GM19099 (cell line): ENCODE results near the gene AARS2.

Source experiments
- POLR2A ChIP-seq: IDR thresholded peaks from 3 replicates; pipeline ENCODE4 v1.6.1; 2011; ENCODE audit warnings: low read depth; ENCODE audit not compliant: insufficient read length; ENCODE audit errors: extremely low read depth

The AARS2 gene

GRCh38 chr6:44262467-44263353 is 50.4 kb downstream of the AARS2 start:
- TF ChIP-seq POLR2A: peak; percentile 2

DNA sequence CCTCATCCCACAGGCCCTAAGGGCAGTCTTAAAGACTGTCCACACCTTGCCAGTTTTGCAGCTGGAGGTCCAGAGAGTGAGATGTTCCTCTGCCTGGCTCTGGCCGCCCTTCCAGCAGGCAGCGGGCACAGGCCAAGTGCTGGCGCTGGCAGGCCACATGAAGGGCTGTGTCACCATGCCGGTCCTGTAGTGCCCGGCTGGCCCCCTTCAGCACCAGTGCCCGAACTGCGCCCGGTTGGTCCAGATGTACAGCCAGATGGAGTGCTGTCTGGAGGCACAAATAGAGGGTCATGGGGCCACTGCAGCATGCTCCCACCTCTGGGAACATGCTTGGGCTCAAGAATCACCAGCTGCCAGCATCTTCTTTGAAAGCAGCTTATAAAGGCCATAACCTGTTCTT is 51.6 kb downstream of the AARS2 start:
- TF ChIP-seq POLR2A: peak; percentile 27

DNA sequence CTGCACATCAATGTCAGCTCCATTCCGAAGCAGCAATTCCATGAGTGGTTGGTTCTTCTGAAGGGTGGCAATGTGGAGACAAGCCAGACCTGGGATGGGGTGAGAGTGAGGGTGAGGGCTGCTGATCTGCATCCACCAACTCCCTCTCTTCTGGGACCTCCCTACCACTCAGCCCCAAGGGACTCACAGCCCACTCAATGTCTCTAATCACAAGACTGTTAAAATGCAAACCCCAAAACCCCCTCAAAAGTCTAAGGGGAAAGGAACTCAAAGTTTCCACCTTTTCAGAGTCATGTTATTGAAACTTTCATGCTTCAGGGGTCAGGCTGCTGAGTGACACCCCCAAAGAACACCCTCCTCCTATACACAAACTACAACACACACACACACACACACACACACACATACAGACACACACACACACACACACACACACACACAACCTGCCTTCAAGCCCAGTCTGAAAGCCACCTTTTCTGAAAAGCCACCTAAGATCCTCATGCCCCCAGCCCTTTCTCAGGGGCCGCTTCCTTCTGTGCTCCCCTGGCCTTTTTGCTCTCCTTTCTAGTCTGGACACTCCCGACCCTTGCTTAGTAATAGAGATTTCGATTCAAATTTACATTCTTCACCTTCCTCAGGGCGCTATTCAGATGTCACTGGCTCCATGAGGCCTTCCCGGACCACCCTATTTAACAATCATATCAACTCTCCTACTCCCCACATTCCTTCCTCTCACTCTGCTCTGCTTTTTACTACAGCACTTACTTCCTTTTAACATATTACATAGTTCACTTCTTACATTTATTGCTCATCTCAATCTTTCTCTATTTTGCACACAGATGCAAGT is 52.5 kb downstream of the AARS2 start:
- peak; percentile 53 for TF ChIP-seq POLR2A

GRCh38 chr6:44260011-44260410 is 53.1 kb downstream of the AARS2 start:
- no peak for TF ChIP-seq POLR2A

GRCh38 chr6:44258921-44259320 is 54.2 kb downstream of the AARS2 start:
- TF ChIP-seq POLR2A: no peak

DNA sequence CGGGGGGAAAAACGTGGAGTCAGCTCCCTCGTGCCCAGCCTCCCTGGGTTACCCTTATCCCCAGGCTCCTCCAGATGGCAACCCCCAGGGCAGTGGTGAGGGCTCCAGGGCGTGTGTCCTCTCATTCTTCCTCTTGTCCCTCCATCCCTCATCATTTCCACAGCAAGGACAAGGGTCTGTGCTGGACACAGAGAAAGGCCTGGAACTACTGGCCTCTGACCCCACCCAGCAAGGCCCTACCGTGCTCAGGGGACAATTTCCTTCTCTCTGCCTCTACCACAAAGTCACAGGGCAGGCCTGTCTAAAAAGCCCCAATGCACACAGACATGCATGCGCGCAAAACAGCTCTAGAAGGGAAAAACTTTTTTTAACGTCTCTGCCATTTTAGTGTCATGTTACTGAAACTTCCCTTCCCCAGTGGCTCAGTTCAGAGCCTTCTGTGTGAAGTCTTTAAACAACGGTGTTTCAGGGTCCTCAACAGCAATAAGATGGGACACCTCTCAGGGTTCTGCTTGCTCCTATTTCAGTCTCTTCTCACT is 54.8 kb downstream of the AARS2 start:
- TF ChIP-seq POLR2A: no peak

- no peak for TF ChIP-seq POLR2A
Measured at GRCh38 chr6:44257753-44258324, 55.3 kb downstream of the AARS2 start.

DNA sequence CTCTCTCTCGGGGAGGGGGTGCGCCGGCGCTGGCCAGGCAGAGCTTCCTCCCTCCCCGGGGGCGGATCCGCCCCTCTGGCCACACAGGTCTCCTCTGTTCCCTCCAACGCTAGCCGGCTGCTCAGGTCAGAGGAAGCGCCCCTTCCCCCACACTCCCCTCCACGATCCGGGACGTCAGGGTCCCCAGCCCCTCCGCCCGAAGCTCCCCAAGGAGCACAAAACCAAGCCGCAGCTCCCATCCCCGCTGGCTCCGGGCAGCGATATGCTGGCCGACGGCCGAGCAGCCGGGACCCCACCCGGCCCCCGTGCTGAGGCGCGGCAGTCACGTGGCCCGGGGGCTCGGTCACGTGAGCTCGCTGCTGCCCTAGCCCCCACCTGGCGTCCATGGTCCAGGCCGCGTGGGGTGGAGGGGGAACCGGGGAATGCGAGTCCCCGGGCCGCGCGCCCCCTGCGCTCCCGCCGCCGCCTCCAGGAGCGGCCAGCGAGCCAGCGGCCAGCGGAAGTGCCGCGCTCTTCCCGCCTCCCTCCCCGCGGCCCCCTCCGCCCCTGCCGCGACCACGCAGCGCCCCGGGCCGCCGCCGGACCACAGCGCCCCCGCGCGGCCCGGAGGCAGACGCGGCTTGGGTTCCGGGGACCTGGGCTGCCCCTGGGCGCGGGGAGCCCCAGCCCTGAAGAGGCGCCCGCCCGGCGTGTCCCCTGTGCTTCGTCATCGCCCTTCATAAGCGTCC is 56.0 kb downstream of the AARS2 start, which contains the start of gene SLC35B2:
TSS of gene SLC35B2 (minus strand) at position 504 of the 728 bp plus-strand sequence. CDS start at position 386, 118 bp downstream.
- TF ChIP-seq POLR2A: peak; percentile 79

DNA sequence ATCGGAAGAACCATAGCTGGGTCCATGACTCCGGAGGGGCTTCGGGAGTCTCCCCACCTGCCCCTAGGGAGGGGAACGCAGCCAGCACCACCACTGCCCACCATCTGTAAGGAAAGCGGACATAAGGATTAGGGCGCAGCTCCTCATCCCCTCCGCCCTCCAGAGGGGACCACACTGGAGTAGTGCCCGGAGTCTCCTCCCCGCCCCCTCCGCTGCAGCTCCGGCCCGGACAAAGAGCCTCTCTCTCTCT is 56.4 kb downstream of the AARS2 start:
- TF ChIP-seq POLR2A: no peak

DNA sequence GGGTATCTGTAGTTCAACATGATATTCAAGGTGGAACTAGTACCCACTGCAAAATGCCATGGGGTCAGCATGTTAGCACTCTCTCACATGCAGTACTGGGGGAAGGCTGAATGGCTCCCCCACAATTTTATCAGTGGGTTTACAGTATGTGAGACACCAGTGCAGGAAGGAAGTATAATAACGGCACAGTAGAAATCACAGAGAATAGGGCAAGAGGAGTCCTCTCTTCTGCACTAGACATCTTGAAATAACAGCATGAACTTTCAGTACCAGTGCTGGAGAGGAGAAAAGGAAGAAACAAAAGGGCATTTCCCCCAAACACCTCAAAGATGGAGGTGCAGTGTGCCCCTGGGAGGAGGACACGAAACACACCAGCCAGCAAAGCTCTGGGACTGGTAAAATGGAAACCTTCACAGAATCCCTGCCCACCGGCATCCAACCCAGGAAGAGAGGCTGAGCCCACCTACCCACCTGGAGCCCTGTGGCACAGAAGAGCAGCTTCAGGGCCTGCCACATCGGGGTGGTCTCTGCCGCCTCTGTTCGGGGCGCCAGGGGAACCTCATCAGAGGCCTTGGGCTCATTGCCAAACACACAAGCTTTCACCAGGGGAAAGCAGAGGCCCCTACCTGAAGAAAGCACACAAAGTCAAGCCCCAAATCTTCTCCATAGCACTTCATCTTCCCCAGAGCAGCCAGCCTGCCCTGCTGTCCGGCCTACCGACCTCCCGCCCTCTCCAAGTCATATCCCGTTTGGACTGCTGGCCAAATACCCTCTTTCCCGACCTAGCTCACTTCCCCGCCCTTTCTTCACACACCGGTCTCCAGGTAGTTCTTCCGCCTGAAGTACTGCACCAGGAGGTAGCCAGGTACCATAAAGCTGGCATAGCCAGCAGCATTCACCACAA is 57.0 kb downstream of the AARS2 start:
- TF ChIP-seq POLR2A: peak; percentile 33

DNA sequence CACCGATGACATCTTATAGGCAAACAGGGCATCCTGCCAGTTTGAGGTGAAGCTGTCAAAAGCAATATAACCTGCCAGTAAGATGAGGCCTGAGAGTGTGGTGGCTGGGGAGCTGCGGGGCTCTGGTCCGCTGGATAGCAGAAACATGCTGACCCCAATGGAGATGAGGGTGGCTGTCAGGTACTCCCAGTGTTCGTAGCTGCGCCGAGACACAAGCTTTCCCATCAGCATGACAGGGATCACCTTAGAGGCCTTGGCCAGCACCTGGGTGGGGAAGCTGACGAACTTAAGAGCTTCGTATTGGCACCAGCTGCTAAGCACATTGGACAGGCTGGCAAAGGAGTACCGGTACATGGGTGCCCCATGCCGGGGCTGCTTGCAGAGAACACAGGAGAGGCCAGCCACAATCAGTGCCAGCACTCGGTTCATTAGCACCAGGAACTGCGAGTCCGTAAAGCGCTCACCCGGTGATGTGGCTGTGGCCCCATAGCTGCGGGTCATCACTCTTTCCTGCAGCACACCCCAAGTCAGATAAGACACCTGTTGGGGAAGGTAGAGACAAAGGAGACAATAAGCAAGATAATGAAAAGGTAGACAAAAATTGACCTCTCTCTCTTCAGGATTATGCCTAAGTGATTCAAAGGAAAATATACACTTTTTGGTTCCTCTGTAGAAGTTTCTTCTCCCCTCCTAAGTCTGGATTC is 57.9 kb downstream of the AARS2 start:
- no peak for TF ChIP-seq POLR2A

DNA sequence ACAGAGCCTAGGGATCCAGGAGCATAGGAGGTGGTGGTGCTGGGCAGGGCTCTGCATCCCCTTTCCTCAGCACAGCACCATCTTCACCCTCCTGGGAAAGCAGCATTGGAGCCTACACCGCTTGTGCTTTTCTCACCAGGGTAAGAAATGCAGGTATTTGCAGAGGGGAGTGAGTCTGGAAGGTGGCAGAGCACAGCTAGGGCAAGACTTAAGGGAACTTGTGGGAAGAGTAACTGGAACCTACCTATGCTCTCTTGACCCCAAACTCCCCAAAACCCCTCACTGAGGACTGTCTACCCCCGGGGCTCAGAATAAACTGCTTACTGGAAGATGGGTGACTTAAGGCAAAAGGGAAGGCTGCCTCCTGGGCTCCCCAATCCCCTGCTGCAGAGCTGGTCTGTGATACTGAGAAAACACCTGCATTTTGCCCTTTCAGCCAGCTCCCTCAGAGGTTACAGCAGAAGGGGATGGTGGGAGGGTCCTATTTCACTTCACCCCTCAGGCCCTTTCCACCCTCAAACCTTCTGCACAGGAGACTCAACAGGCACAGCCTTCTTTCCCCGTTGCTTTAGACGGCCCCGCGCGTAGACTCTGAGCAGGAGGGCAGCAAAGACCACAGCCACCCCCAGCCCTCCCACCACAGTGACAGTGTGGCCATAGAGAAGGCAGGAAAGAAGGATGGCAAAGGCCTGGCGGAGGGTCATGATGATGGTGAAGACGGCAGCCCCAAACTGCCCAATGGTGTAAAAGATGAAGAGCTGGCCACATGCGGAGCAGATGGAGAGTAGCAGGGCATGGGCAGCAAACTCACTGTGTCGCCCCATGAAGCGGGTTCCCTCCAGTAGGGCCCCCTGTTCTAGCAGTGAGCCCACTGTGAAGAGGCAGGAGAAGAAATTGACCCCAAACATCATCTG is 58.7 kb downstream of the AARS2 start:
- TF ChIP-seq POLR2A: peak; percentile 54
